Measurements from ENCODE around the gene ANXA2.
"Not testable (repeated sequence)": the region's sequence is repeated elsewhere in the genome, so short reads cannot be mapped to it uniquely, and the experiment has no call there.

ANXA2 gene

GRCh38 chr15:60408463-60408981, 10.7 kb upstream of the ANXA2 start:
- peak; percentile 38 for FAIRE-seq

- FAIRE-seq, result no peak
Observed at GRCh38 chr15:60407415-60407805, 9.6 kb upstream of the ANXA2 start.

- FAIRE-seq, result no peak
Observed at GRCh38 chr15:60406513-60407414, 9.0 kb upstream of the ANXA2 start.

- no peak for FAIRE-seq
Observed at GRCh38 chr15:60405399-60405798, 7.6 kb upstream of the ANXA2 start.

- not testable (repeated sequence) for FAIRE-seq
Observed at GRCh38 chr15:60404351-60404750, 6.6 kb upstream of the ANXA2 start.

- FAIRE-seq, result no peak
Observed at GRCh38 chr15:60400944-60401343, 3.2 kb upstream of the ANXA2 start.

GRCh38 chr15:60399931-60400330, 2.1 kb upstream of the ANXA2 start:
- no peak for FAIRE-seq

GRCh38 chr15:60399246-60399915, 1.6 kb upstream of the ANXA2 start:
- no peak for FAIRE-seq

- no peak for FAIRE-seq
Observed at GRCh38 chr15:60396958-60397771, 621 bp downstream of the ANXA2 start.

- no peak for FAIRE-seq
Observed at GRCh38 chr15:60396560-60396957, 1.2 kb downstream of the ANXA2 start.

GRCh38 chr15:60396100-60396499, 1.7 kb downstream of the ANXA2 start:
- no peak for FAIRE-seq

- FAIRE-seq, result no peak
Observed at GRCh38 chr15:60395276-60396011, 2.3 kb downstream of the ANXA2 start.

- FAIRE-seq, result no peak
Observed at GRCh38 chr15:60394689-60395097, 3.1 kb downstream of the ANXA2 start.

- FAIRE-seq, result no peak
Observed at GRCh38 chr15:60392986-60393790, 4.6 kb downstream of the ANXA2 start.

GRCh38 chr15:60392601-60392985, 5.2 kb downstream of the ANXA2 start:
- FAIRE-seq, result no peak

- FAIRE-seq, result no peak
Observed at GRCh38 chr15:60391722-60392315, 6.0 kb downstream of the ANXA2 start.

GRCh38 chr15:60390871-60391501, 6.8 kb downstream of the ANXA2 start:
- FAIRE-seq, result no peak

- FAIRE-seq, result no peak
Observed at GRCh38 chr15:60390231-60390630, 7.6 kb downstream of the ANXA2 start.

GRCh38 chr15:60389261-60390077, 8.3 kb downstream of the ANXA2 start:
- no peak for FAIRE-seq

GRCh38 chr15:60387321-60387720, 10.5 kb downstream of the ANXA2 start:
- FAIRE-seq, result no peak

Measured in colon (tissue), 2 donors.